GM12878 (cell line): ENCODE measurements around the gene TMEM198. TPM values are rescaled to one million over a fixed set of nuclear protein-coding genes. Genes with fewer than 3 reads are reported as not detected.

Experiments used
- ATAC-seq: fragments of 200-7000 bp; cut with Tn5 transposase; 3 replicates; pipeline ENCODE4 v1.9.1; 2020; ENCODE audit warnings: mild to moderate bottlenecking, moderate library complexity
- BruUV-seq: library from RNA; stranded (reverse); fragments of 400-500 nt; replicated peaks from 2 replicates; lab custom pipeline; 2021; lab: Mats Ljungman, UMichigan
- CTCF ChIA-PET: fragments of 300-600 bp; sonication (Branson Sonifier 250); formaldehyde crosslinking; extraction: SDS; loops from one replicate; lab custom pipeline; 2021; ENCODE audit warnings: inconsistent platforms; lab: Yijun Ruan, JAX
- POLR2A ChIA-PET: fragments of 350-600 bp; formaldehyde crosslinking; extraction: SDS; loops from one replicate; lab custom pipeline; 2021; ENCODE audit warnings: inconsistent platforms; lab: Charles Lee
- RAD21 ChIA-PET: fragments of 300-600 bp; sonication (Branson Sonifier 250); formaldehyde crosslinking; loops from one replicate; lab custom pipeline; 2023; ENCODE audit warnings: antibody characterized with exemption; ENCODE audit not compliant: unreplicated experiment; lab: Charles Lee
- SMC1A ChIA-PET: fragments of 300-600 bp; sonication (Branson Sonifier 250); formaldehyde crosslinking; loops from one replicate; lab custom pipeline; 2023; ENCODE audit not compliant: unreplicated experiment, uncharacterized antibody; lab: Charles Lee
- DNase-seq: peaks from one replicate; pipeline ENCODE4 v3.0.0-alpha.2; 2011; ENCODE audit warnings: low read depth, low spot score
- FAIRE-seq: peaks from 3 replicates; lab custom pipeline; 2011; peaks lifted over from hg19 to GRCh38; lab: Jason Lieb, UNC
- H2AFZ ChIP-seq: 2 replicates; pipeline ENCODE4 v1.6.0; 2011; ENCODE audit warnings: low read depth, low read length, control low read depth; ENCODE audit not compliant: control insufficient read depth
- H3K27ac ChIP-seq: 2 replicates; pipeline ENCODE4 v1.5.1; 2011; ENCODE audit warnings: control low read depth; ENCODE audit not compliant: control insufficient read depth, insufficient read depth
- H3K27me3 ChIP-seq, 2 experiments: replicated peaks in 1 of 2; 2 replicates each; pipeline versions ENCODE4 v1.6.0 to v1.6.1; 2011; ENCODE audit warnings: low read length in 1 of 2; ENCODE audit not compliant: control insufficient read depth in 2 of 2, insufficient read depth in 2 of 2
- H3K36me3 ChIP-seq, 2 experiments: 2 replicates each; pipeline ENCODE4 v1.5.1; 2011; ENCODE audit warnings: low read length in 1 of 2; ENCODE audit not compliant: control insufficient read depth in 2 of 2, insufficient read depth in 2 of 2
- H3K4me1 ChIP-seq: 2 replicates; pipeline ENCODE4 v1.6.1; 2011; ENCODE audit warnings: mild to moderate bottlenecking, low read length, moderate library complexity, mixed read lengths; ENCODE audit not compliant: control insufficient read depth, insufficient read depth
- H3K4me2 ChIP-seq: 2 replicates; pipeline ENCODE4 v1.6.0; 2011; ENCODE audit warnings: control low read depth; ENCODE audit not compliant: control insufficient read depth, insufficient read depth
- H3K4me3 ChIP-seq: fragments of 200-600 bp; sonication (generic); 2 replicates; pipeline ENCODE4 v1.5.1; 2016
- H3K79me2 ChIP-seq: 2 replicates; pipeline ENCODE4 v1.6.0; 2011; ENCODE audit warnings: low read length; ENCODE audit not compliant: control insufficient read depth, insufficient read depth
- H3K9ac ChIP-seq: 2 replicates; pipeline ENCODE4 v1.8.0; 2011; ENCODE audit warnings: low read length, control low read depth, mixed read lengths; ENCODE audit not compliant: control insufficient read depth, insufficient read depth
- H3K9me3 ChIP-seq: replicated peaks from 3 replicates; pipeline ENCODE4 v1.5.1; 2011; ENCODE audit warnings: mild to moderate bottlenecking, low read length; ENCODE audit not compliant: control insufficient read depth, insufficient read depth
- H4K20me1 ChIP-seq: 2 replicates; pipeline ENCODE4 v1.6.0; 2011; ENCODE audit not compliant: control insufficient read depth, insufficient read depth
- SMAD5 ChIP-seq: IDR thresholded peaks from 2 replicates; pipeline ENCODE4 v1.6.1; 2016; ENCODE audit warnings: antibody characterized with exemption, low read depth
- WGBS: methylation state at CpG from one replicate; pipeline ENCODE4 v1.1.6; 2016; ENCODE audit warnings: low lambda C conversion rate; ENCODE audit not compliant: insufficient replicate concordance, insufficient coverage; ENCODE audit errors: missing lambda C conversion rate; 5-methylcytosine and 5-hydroxymethylcytosine counted together
- in situ Hi-C: fragments of 300-500 bp; cut with MboI; formaldehyde crosslinking; loops from 9 replicates; pipeline ENCODE4 v1.14.3; 2018; ENCODE audit warnings: mixed read lengths
- intact Hi-C: fragments of 100-400 bp; cut with micrococcal nuclease; formaldehyde crosslinking; loops from one replicate; pipeline ENCODE4 v1.14.2; 2022; ENCODE audit not compliant: unreplicated experiment
- polyA plus RNA-seq, 11 experiments: library from polyadenylated mRNA; depleted of rRNA in 4 of 11; unstranded in 6 of 11; stranded (reverse) in 5 of 11; fragments of >200 nt; fragmentation: Nextera tagmentation in 4 of 11; fragmentation: Illumina TruSeq in 1 of 11; extraction: Ambion mirVana in 4 of 11; extraction: Trizol in 1 of 11; gene quantifications; 1 replicate in 1 of 11; 2 replicates in 10 of 11; pipeline versions ENCODE4 v1.2.1 to v1.2.3, GENCODE V29; 2011 to 2016; ENCODE audit warnings: inconsistent platforms in 2 of 11, missing spikeins in 2 of 11, low read depth in 1 of 11
- total RNA-seq, 4 experiments: library from RNA; depleted of rRNA in 3 of 4; stranded (reverse); fragments of >200 nt in 3 of 4; fragmentation: Illumina TruSeq in 1 of 4; extraction: Trizol in 1 of 4; gene quantifications; 2 replicates each; pipeline versions ENCODE4 v1.2.1 to v1.2.3, GENCODE V29; 2013 to 2021
- TF ChIP-seq, protein P1 (sequence below): fragments of 450-650 bp; IDR thresholded peaks from 2 replicates; pipeline ENCODE4 v1.6.1; 2017; ENCODE audit warnings: mild to moderate bottlenecking, moderate library complexity
- TF ChIP-seq, protein P2 (sequence below): IDR thresholded peaks from 2 replicates; pipeline ENCODE4 v1.6.1; 2012; ENCODE audit warnings: low read length, inconsistent platforms

Gene TMEM198
- total and polyA plus RNA-seq, 10 of the 15 experiments (the other 5 are each of a cell fraction or from before 2014, with no cell fraction given): 0.16 to 1.2 (median 0.65) TPM; not detected in 2

DNA sequence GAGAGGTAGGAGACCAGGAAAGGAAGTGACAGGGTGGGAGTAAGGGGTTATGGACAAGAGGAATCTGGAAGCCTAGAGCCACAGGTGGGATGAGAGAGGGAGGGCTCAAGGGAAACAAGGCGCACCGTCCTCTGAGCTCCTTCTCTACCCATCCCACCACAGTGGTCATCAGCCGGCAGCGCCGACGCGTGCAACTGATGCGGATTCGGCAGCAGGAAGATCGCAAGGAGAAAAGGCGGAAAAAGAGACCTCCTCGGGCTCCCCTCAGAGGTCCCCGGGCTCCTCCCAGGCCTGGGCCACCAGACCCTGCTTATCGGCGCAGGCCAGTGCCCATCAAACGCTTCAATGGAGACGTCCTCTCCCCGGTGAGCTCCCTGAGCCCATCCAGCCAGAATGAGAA is 5.2 kb downstream of the TMEM198 start (continued):
- TF ChIP-seq, protein P1, sequence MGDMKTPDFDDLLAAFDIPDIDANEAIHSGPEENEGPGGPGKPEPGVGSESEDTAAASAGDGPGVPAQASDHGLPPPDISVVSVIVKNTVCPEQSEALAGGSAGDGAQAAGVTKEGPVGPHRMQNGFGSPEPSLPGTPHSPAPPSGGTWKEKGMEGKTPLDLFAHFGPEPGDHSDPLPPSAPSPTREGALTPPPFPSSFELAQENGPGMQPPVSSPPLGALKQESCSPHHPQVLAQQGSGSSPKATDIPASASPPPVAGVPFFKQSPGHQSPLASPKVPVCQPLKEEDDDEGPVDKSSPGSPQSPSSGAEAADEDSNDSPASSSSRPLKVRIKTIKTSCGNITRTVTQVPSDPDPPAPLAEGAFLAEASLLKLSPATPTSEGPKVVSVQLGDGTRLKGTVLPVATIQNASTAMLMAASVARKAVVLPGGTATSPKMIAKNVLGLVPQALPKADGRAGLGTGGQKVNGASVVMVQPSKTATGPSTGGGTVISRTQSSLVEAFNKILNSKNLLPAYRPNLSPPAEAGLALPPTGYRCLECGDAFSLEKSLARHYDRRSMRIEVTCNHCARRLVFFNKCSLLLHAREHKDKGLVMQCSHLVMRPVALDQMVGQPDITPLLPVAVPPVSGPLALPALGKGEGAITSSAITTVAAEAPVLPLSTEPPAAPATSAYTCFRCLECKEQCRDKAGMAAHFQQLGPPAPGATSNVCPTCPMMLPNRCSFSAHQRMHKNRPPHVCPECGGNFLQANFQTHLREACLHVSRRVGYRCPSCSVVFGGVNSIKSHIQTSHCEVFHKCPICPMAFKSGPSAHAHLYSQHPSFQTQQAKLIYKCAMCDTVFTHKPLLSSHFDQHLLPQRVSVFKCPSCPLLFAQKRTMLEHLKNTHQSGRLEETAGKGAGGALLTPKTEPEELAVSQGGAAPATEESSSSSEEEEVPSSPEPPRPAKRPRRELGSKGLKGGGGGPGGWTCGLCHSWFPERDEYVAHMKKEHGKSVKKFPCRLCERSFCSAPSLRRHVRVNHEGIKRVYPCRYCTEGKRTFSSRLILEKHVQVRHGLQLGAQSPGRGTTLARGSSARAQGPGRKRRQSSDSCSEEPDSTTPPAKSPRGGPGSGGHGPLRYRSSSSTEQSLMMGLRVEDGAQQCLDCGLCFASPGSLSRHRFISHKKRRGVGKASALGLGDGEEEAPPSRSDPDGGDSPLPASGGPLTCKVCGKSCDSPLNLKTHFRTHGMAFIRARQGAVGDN: no peak
- TF ChIP-seq, protein P2, sequence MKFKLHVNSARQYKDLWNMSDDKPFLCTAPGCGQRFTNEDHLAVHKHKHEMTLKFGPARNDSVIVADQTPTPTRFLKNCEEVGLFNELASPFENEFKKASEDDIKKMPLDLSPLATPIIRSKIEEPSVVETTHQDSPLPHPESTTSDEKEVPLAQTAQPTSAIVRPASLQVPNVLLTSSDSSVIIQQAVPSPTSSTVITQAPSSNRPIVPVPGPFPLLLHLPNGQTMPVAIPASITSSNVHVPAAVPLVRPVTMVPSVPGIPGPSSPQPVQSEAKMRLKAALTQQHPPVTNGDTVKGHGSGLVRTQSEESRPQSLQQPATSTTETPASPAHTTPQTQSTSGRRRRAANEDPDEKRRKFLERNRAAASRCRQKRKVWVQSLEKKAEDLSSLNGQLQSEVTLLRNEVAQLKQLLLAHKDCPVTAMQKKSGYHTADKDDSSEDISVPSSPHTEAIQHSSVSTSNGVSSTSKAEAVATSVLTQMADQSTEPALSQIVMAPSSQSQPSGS: no peak

DNA sequence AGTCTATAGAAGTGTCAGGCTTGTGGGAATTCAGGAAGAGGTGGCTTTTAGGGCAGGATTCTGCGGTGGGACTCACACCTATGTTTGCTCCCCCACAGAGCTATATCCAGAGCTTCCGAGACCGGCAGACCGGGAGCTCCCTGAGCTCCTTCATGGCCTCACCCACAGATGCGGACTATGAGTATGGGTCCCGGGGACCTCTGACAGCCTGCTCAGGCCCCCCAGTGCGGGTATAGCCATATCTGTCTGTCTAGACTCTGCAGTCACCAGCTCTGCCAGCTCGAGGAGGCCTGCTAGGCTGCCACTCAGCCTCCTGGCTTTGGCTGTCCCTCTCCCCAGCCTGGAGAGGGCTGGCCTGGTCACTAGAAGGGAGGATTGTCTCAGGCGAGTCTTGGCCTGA is 5.8 kb downstream of the TMEM198 start:
- Histone ChIP-seq H3K4me3 (no peak overlapping the region), H3K27ac (no peak overlapping the region), H3K79me2 (no peaks in the 10 kb centered on the region), H4K20me1 (no peaks in the 10 kb centered on the region; the same call in 1 of the 2 replicates), H3K27me3 (peaks cover 8% of the 10 kb centered on the region in 2 experiments), H2AFZ (no peak overlapping the region), H3K9me3 (no peaks in the 10 kb centered on the region; the same call in 2 of the 3 replicates), H3K4me1 (no peaks in the 10 kb centered on the region; the same call in 1 of the 2 replicates), H3K9ac (no peak overlapping the region), H3K4me2 (no peak overlapping the region), H3K36me3 (no peaks in the 10 kb centered on the region)
- FAIRE-seq: no peak
- in situ Hi-C loops (no loop called here), intact Hi-C loops (no loop called here)
- ATAC-seq: no peak
- no TSS peak for BruUV-seq
- ChIA-PET POLR2A (no interaction called here), RAD21 (no interaction called here), CTCF (interaction anchor here (2.2 kb wide), 1 partner anchor 11 kb away, joined by 6 read pairs; no protein-coding TSS in a partner anchor), SMC1A (no interaction called here)
- no peak for TF ChIP-seq SMAD5
- WGBS: 32% methylated on average over 9 of the region's 9 CpGs
- no peak for DNase-seq
